Activated gamma-delta T cell treated with anti-CD3 and anti-CD28 coated beads, Interleukin-2, amount 50 U/mL, for 16 hours (primary cell): ENCODE data around the gene C8A.

ENCODE experiments used
- DNase-seq: peaks from one replicate; pipeline ENCODE4 v3.0.0-alpha.2; 2020; ENCODE audit warnings: low read depth

Gene C8A

GRCh38 chr1:56854521-56855099 is at the start of gene C8A:
Gene C8A, plus strand, starts transcription at chr1:56854797. Its CDS starts 105 bp downstream, at chr1:56854902.
- DNase-seq: no peak

GRCh38 chr1:56806804-56807203 is 47.8 kb upstream of the C8A start:
- DNase-seq: no peak

- no peak for DNase-seq
Observed at GRCh38 chr1:56808410-56808809, 46.2 kb upstream of the C8A start.

GRCh38 chr1:56811331-56811730 is 43.3 kb upstream of the C8A start:
- no peak for DNase-seq

GRCh38 chr1:56814205-56814604 is 40.4 kb upstream of the C8A start:
- no peak for DNase-seq

- DNase-seq: no peak
Observed at GRCh38 chr1:56816264-56816663, 38.3 kb upstream of the C8A start.

GRCh38 chr1:56816909-56817308 is 37.7 kb upstream of the C8A start:
- DNase-seq: no peak

- DNase-seq: no peak
Observed at GRCh38 chr1:56817716-56818463, 36.7 kb upstream of the C8A start.

GRCh38 chr1:56819387-56819899 is 35.2 kb upstream of the C8A start, which contains the start of gene FYB2:
Gene FYB2, minus strand, starts transcription at chr1:56819404. Its CDS starts 114 bp downstream, at chr1:56819290.
- no peak for DNase-seq

GRCh38 chr1:56820755-56821461 is 33.7 kb upstream of the C8A start:
- peak; percentile 20 for DNase-seq

- no peak for DNase-seq
Observed at GRCh38 chr1:56821462-56821797, 33.2 kb upstream of the C8A start.

- DNase-seq: no peak
Observed at GRCh38 chr1:56824271-56824670, 30.3 kb upstream of the C8A start.

- DNase-seq: no peak
Observed at GRCh38 chr1:56824938-56825337, 29.7 kb upstream of the C8A start.

GRCh38 chr1:56825436-56825835 is 29.2 kb upstream of the C8A start:
- no peak for DNase-seq

- no peak for DNase-seq
Observed at GRCh38 chr1:56827711-56828110, 26.9 kb upstream of the C8A start.

- no peak for DNase-seq
Observed at GRCh38 chr1:56830052-56830451, 24.5 kb upstream of the C8A start.

- DNase-seq: peak; percentile 50
Observed at GRCh38 chr1:56831871-56832693, 22.5 kb upstream of the C8A start.

GRCh38 chr1:56833088-56833487 is 21.5 kb upstream of the C8A start:
- DNase-seq: no peak

GRCh38 chr1:56834137-56834900 is 20.3 kb upstream of the C8A start:
- DNase-seq: no peak

- DNase-seq: no peak
Observed at GRCh38 chr1:56835657-56836056, 18.9 kb upstream of the C8A start.

- no peak for DNase-seq
Observed at GRCh38 chr1:56836359-56836758, 18.2 kb upstream of the C8A start.
